ENCODE data around the gene UBE2H.
"Not testable (repeated sequence)": the region's sequence is repeated elsewhere in the genome, so short reads cannot be mapped to it uniquely, and the experiment has no call there.

The UBE2H gene

DNA sequence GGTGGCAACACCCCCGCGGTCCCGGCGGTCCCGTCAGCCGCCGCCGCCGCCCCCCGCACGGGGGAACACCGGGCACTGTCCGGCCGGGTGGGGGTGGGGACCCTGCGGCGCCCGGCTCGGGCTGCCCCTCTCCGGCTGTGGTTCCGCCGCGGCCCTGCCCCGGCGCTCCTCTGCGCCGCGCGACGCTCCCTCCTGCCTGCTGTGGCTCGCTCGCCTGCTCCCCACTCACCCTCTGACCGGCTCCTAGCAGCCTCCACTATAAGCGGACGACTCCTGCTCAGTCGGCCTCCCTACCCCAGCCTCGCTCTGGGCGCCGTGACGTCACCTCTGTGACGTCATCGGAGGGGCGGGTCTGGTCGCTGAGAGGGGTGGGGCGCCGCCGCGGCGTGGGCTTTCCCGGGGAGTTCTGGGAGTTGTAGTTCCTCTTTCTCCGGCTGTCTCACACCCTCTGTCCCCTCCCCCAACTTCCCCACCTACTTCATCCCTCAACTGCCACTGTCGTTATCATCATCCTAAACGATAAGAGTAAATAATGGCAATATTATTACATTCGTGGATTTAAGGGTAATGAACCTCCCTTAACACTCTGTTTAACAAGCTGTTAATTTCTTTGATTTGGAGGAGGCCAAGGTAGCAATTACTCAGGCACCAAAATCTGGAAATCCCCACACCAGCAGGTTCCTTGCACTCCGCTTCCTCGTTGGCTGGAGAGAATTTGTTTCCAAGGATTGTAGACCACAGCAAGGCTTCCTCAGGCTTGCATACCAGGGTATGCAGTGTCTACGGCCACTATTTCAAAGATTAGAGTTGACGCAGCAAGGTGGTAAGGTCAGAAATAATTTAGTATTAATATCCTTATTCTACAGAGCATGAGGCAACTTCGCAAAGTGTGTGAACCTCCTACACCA, at the start of gene UBE2H:
TSS of gene UBE2H (minus strand) at position 308 of the 908 bp plus-strand sequence. CDS start 405 bp downstream, outside the sequence.
- DNase-seq, result no peak

DNA sequence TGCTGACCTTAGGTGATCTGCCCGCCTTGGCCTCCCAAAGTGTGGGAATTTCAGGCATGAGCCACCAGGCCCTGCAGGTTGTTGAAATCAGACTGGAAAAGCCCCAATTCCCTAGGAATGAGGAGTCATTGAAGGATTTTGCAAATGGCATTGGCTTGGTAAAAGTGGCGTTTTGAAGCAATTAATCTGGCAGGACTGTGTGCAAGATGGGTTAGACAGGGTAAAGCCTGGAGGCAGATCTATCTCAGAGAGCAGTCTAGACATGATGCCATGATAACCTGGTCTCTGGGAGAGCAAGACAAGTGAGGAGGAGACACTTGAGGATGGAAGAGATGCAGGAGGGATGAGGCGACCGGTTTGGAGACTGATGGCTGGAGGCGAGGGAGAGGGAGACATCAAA, 45.7 kb upstream of the UBE2H start:
- no peak for DNase-seq

DNA sequence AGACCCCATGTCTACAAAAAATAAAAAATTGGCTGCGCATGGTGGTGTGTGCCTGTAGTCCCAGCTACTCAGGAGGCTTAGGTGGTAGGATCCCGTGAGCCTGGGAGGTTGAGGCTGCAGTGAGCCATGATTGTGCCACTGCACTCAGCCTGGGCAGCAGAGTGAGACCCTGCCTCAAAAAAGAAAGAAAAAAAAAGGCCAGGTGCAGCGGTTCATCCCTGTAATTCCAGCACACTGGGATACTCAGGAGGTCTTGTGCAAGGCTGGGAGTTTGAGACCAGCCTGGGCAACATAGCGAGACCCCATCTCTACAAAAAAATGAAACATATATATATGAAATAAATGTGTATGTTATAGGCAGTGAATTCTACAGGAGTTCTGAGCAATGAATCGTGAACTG, 44.5 kb upstream of the UBE2H start:
- no peak for DNase-seq

DNA sequence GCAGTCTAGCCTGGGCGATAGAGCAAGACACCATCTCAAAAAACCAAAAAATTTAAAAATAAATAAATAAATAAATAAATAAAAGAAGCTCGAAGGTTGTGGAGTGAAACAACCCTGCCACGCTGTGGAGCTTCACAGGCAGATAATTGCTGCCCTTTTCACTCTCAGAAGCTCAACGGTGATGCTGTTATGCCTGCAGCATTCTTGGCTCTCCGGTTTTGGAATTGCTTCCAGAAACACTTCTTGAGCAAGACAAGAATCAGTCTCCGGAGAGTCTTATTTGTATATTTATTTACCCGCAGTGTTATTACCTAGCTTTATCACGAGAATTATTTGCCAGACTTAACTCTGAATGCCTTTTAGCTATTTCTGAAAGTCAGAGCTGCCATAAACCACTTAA, 40.5 kb upstream of the UBE2H start:
- no peak for DNase-seq

DNA sequence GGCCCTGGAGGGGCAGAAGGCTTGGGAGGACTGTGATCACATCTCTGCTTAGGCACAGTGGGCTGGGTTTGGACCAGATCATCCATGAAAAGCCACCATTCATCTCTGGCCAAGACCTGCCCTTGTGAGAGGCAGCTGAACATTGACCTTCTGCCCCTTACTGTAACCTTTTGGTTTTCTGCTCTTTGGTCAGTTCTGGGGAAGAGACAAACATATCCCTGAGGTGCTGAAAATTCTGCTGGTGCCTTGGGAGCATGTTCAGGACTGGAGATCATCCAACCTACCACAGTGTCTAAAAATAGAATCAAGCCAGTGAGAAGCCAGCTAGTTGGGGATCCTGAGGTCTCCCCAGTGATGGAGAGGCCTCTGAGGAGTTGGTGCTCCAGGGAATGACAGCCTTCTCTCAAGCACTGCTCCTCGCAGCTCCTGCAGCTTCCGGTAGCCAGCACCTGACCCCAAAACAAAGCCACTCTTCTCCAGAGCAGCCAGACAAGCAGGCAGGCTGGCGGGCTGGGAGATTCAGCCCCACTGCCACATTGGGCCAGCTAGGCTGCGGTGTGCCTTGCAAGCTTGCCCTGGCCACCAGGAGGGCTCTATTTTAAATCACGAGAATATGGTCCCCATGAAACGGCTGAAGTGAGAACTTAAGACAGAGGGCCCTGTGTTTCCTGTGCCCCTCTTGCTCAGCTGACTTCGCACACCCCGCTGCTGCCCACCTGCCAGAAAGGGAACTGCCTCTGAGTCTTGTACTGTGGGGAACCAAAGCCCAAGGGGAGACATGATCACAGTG, 37.8 kb upstream of the UBE2H start:
- DNase-seq, result no peak

DNA sequence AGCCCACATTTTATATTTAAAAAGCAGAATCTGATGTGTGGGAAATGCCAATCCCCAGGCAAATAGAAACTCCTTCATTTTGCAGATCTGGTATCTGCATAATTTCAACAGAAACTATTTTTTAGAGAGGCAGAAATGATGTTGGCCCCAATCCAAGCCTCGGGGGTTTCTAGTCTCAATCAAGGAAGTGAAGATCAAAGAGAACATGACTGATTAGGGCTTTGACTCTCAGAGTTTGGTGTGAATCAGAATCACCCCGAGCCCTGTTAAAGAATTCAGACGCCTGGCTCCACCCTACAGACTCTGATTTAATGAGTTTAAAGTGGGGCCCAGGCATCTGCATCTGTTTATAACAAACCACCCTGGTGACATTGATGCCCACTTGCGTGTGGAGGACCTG, 36.7 kb upstream of the UBE2H start:
- DNase-seq, result peak; percentile 5

DNA sequence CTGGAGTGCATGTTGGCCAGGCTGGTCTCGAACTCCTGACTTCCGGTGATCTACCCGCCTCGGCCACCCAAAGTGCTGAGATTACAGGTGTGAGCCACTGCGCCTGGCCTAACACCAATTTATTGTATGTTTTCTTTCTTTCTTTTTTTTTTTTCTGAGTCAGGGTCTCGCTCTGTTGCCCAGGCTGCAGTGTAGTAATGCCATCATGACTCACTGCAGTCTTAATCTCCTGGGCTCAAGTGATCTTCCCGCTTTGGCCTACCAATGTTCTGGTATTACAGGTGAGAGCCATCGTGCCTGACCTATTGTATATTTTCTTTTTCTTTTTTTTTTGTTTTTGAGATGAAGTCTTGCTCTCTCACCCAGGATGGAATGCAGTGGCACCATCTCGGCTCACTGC, 33.8 kb upstream of the UBE2H start:
- no peak for DNase-seq

DNA sequence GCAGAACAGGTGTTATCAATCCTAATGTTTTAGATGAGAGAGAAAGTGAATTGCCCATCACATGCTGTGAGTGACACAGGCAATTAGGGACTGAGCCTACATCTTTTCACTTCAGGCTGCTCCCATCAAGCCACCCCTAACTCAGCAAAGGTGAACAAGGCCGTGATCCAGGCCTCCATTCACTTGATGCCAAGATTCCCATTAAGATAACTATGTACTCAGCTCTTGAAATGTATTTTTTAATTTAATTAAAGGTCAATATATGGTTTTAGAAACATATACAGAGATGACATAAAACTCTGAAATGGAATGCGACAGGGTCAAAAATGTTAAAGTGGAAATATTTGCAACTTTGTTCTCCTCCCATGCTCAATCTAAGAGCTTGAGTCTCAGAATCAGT, 27.9 kb upstream of the UBE2H start:
- DNase-seq, result no peak

DNA sequence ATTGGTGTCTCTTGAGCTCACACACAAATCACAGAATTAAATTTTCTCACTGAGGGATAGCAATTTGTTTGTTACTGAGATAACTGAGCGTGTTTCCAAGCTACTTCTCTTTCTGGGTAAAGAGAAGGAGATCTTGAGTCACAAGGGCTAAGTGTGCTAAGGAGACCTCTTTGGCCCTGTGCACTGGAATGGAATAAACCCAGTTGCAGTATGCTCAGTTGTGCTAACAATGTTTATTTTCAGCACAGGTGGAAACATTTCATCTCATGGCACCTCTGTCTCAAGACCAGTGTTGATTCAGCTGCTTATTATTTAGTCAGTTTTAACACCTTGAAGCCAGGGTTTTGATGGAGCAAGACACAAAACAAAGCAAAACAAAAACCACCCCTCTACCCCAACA, 22.5 kb upstream of the UBE2H start:
- DNase-seq, result no peak

DNA sequence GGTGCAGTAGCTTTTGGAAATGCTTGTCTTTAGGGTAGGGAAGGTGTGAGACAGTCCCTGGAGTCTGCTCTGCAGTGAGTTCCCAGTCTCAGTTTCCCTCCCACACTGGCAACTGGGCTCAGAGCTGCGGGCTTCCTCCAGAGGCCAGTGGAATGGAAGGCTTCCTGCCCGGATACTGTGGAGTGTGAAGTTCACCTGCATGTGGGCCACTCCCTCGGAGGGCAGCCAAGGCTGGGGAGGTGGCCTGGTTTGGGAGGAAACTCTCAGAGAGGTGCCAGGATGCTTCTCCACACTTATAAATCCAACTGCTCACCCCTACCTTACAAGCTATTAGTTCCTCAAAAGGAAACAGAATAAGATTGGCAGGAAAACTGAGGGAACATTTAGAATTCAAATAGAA, 18.1 kb upstream of the UBE2H start:
- DNase-seq, result no peak

DNA sequence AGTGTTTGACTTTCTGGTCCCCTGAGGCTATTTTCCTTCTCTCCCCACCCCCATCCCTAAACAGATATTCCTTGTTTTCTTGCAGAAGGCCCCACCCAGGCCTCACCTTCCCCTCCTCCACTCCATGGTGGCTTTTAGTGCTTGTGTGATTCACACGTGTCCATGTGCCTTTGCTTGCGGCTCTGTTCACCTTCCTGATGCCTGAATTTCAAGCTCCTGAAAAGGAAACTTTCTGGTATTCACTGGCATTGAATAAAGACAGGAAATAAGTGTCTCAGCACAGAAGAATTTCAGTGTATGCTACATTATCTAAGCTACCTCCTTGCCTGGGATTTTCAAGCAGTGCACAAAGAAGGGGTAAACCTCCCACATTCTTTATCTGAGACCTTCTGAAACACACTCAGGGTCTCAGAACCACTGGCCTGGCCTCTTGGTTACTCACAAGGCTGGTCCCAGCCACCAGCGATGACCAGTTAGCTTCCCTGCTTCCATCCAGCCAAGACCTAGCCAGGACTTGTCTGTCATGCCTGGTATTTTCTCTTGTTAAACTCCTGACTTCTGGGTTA, 17.2 kb upstream of the UBE2H start:
- DNase-seq, result no peak

DNA sequence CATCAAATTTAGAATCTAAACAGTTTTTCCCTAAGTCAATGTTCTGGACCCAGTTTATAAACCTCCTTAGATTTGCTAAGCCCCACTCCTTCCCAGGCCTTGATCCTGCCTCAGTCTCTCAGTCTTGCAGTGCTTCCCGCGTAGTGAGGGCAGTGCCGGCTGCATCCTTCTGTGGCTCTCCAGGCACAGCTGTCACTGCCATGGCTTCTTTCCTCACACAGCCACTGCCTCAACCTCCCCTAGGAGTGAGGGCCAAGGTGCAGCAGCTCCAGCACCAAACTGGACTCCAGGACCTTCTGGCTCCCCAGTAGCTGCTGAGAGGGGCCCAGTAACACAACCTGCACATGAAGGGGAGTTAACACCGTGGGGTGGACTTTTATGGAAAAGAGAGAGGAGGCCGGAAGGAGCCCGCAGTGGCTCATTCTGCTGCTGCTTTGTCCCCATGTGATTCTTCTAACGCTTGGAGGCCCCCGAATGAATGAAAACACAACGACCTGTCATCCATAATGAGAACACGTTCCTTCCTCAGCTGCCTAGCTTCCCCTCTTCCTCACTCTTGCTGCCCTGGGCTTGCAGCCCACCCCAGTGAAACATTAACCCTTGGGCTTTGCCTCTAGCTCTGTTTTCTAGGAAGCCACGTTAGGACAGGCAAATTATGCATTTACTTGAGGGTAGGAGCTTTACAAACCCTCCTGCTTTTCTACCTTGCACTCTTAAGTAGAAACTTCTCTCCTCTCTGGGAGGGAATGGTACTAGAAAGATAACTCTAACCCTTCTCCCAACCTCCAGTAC, 16.0 kb upstream of the UBE2H start:
- no peak for DNase-seq

DNA sequence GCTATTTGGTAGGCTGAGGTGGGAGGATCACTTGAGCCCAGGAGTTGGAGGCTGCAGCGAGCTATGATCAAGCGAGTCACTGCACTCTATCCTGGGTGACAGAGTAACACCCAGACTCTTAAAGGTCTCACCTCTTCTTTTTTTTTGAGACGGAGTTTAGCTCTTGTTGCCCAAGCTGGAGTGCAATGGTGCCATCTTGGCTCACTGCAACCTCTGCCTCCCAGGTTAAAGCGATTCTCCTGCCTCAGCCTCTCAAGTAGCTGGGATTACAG, 7.4 kb upstream of the UBE2H start:
- not testable (repeated sequence) for DNase-seq

DNA sequence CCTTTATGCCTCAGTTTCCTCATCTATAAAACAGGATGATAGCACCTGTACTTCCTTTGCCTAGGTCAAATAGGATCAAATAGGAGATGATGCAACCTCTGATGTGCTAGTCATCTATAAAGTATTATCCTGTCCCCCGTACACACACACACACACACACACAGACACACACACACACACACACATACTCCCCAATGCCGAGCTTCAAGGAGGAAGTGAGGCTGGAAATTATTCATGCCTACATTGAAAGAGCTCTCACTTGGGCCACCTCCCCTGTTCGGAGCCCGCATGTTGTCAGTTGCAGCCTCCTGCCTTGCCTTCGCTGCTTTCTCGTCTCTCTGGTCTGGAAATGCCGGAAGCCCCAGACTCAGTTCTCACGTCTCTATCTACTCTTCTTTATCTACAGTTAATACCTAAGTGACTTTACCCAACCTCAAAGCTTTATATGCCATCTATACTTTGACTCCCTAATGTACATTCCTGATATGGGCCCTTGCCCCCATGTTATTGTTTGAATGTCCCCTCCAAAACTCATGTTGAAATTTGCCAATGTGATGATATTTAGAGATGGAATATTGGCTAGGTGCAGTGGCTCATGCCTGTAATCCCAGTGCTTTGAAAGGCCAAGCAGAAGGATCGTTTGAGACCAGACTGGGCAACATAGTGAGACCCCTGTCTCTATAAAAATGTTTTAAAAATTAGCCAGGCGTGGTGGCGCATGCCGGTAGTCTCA, 6.9 kb upstream of the UBE2H start:
- no peak for DNase-seq

DNA sequence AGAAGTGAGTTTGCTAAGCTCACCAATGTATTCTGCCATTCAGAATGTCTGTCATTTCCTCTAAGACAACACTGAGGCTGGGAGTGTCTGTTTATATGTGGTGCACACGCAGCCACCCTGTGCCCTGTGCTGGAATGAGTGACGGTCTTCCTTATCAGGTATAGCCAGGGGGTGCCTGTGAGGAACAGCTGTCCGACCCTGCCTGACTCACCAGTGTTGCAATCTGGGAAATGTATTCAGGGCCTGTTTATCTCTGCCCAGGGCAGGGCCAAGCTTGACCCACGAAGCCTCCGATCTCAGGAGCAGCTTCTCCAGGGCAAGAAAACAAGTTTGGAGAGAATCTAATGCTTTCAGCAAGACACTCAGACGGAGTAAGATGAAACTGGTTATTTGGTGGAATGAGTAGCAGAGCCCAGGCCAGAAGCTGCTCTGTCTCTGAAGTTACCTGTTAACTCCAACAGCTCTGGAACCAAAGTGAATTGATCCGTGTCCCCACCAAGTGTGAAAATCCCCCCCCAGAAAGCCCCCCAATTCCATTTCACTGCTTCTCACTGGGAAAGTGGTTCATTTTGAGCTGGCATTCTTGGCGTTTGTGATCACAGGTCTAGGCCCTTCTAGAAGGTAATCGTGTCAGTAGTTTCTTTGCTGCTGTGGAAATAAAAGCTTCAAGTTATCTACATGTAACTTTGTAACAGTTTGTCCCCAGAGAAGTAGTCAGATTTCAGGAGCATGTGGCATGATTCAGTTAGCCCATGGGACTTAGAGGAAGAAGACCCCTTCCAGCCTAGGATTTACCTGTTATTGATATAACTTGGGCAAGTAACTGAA, 6.1 kb upstream of the UBE2H start:
- DNase-seq, result no peak

DNA sequence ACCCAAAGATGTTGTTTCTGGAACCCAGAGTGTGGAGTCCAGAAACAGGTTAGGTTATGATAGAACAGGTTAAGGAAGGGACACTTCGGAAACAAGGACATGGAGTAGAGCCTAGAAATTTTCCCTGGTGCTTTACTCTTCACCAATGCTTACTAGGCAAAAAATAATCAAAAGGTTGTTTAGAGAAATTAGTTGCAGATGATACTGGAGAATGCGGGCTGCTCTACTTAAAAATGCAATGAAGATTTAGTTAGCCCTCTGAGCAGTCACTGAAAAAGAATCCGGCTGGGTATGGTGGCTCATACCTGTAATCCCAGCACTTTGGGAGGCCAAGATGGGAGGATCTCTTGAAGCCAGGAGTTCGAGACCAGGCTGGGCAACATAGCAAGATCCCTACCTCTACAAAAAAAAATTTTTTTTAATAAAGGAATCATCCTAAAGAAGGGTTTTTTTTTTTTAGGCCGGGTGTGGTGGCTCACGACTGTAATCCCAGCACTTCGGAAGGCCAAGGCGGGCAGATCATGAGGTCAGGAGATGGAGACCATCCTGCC, 3.3 kb upstream of the UBE2H start:
- DNase-seq, result no peak

DNA sequence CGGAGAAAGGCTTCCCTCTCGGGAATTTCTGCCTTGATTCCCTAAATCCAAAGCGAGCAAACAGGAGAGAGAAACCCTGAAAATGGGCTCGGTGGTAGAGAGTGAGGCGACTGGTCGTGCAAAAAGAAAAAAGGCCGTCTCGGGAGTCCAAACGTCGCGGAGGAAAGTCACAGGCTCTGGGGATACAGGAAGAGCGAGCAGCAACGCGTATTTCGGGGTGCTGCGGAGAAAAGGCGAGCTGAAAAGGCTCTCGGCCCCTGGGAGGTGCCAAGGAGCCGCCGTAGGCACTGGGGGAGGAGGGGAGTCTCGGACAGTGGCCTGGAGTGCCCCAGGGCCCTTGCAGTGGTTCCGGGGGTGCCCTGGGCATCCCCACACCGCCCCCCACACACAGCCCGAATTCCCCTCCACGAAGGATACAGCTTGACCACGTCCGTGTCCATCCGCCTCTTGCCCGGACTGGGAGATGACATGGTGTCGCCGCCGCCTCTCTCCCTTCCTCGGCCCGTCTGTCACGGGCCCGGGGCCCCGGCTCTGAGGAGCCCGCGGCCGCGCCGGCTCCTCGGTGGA, 591 bp downstream of the UBE2H start:
- DNase-seq, result no peak

DNA sequence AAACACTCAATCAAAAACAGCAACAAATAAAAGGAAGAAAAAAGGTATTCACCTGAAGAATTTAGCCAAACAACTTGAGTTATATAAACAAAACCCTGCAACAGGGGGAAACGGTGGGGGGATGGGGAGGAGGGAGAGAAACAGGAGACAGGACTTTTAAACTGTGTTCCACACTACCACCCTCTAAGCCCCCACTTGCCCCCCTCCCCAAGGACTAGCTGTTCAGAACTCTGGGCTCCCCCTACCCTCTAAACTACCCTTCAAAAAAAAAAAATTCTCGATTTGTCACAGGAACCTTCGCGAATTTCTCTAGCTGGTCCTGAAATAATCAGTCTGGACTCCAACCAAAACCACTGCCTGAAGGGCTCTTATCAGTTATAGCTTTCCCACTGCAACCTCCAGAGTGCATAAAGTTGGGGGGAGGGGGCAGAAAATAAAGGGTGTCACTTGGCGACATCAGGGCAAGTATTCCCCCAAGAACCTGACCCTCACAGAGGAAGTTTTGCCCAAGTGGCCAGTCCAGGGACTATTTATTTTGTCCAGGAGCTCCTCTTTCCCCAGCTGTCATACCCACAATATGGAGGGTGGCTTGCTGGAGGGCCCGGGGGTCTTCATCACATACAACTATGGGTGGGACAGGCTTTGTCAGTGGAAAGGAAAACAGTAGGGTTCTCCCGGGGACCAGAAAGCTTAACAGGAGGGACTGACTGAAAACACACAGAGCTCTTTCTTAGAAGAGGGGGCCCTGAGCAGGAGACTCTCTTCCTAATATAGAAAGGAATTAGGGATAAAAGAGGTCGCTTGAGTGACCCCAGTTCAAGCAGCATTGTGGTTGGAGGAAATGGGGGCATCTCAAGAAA, 1.3 kb downstream of the UBE2H start:
- DNase-seq, result no peak

DNA sequence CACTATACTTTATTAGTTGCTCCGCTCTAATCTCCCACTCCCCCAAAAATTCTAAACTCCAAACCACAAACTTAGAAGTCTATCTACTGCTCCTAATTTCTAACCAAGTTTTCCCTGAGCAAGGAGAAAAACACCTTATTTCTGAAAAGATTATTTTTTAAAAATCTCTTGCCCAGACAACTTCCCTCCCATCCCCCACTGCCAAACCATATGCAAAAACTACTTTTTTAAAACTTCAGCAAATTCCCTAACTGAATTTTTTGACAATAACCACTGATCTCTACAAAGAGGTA, 1.9 kb downstream of the UBE2H start:
- DNase-seq, result no peak

Measured in NCI-H1048 (cell line).